GM21786 (cell line): Measurements from ENCODE around the gene DMAC2L.
"Not testable (repeated sequence)": the region's sequence is repeated elsewhere in the genome, so short reads cannot be mapped to it uniquely, and the experiment has no call there.

ENCODE experiments used
- ATAC-seq: cut with Tn5 transposase; IDR thresholded peaks from one replicate; pipeline ENCODE4 v1.9.1; 2021; ENCODE audit not compliant: unreplicated experiment

The DMAC2L gene

GRCh38 chr14:50311972-50312733 is at the start of gene DMAC2L, which contains the start of gene L2HGDH:
Gene DMAC2L, plus strand, starts transcription at chr14:50312324. Its CDS starts 9,164 bp downstream, at chr14:50321488.
Gene L2HGDH, minus strand, starts transcription at chr14:50312229. Its CDS starts 79 bp downstream, at chr14:50312150.
- peak; percentile 92 for ATAC-seq

DNA sequence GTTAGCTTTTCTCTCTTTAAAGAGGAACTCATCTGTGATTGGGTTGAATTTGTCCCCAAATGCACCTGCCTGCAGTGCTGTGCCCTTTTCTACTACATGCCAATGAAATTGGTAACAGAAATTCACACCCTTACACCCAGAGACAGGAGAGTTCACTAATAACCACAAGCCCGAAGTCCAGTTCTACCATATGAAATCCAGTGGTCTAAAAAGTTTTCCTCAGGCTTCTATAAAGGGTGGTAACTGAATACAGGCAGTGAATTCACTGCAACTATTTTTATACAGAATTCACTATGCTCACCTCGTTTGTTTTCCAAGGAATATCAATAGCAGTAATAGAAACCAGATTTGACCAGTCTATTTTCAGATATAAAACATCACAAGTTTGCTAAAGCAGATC is 49.3 kb upstream of the DMAC2L start:
- no peak for ATAC-seq

- ATAC-seq: no peak
Measured at GRCh38 chr14:50263321-50263720, 48.8 kb upstream of the DMAC2L start.

- no peak for ATAC-seq
Measured at GRCh38 chr14:50265029-50265428, 47.1 kb upstream of the DMAC2L start.

- no peak for ATAC-seq
Measured at GRCh38 chr14:50270932-50271331, 41.2 kb upstream of the DMAC2L start.

GRCh38 chr14:50272498-50272897 is 39.6 kb upstream of the DMAC2L start:
- ATAC-seq: no peak

- ATAC-seq: no peak
Measured at GRCh38 chr14:50285861-50286260, 26.3 kb upstream of the DMAC2L start.

- no peak for ATAC-seq
Measured at GRCh38 chr14:50288146-50288545, 24.0 kb upstream of the DMAC2L start.

DNA sequence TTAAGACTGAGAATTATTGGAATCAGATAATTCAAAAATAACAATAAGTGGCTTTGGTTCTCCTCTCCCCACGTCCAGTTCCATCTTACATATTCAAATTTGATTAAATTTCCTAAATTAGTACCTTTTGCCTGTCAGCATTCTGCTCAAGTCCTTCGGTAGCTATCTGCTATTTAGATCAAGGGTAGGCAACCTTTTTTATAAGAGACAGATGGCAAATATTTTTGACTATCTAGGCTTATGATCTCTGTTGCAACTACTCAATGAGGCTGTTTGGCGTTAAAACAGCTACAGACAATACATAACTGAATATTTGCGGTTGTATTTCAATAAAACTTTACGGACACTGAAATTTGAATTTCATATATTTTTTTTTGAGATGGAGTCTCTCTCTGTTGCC is 21.8 kb upstream of the DMAC2L start:
- no peak for ATAC-seq

GRCh38 chr14:50299585-50299984 is 12.5 kb upstream of the DMAC2L start:
- no peak for ATAC-seq

GRCh38 chr14:50301914-50302313 is 10.2 kb upstream of the DMAC2L start:
- ATAC-seq: no peak

DNA sequence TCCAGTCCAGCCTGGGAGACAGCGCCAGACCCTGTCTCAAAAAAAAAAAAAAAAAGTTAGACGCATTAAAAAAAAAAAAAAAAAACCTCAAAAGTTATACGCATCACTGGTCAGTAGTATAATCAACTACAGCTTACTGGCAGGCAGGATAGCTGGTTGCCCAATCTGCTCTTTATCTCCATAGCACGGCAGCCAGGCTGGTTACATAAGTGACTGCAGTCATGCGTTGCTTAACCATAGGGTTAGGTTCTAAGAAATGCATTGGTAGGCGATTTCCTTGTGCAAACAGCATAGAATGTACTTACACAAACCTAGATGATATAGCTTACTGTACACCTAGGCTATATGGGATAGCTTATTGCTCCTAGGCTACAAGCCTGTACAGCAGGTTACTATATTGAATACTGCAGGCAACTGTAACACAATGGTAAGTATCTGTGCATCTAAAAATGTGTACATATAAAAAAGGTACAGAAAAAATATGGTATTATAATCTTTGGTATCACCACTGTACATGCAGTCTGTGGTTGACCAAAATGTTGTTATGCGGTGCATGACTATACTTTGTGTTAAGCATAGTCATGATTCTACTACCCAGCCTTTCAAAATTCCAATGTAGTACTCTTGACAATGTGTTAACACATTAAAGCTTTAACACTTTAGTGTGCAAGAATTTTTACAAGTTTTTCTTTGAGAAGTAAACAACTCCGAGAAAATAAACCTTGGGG is 8.2 kb upstream of the DMAC2L start:
- ATAC-seq: no peak

GRCh38 chr14:50308363-50308915 is 3.7 kb upstream of the DMAC2L start:
- ATAC-seq: no peak

DNA sequence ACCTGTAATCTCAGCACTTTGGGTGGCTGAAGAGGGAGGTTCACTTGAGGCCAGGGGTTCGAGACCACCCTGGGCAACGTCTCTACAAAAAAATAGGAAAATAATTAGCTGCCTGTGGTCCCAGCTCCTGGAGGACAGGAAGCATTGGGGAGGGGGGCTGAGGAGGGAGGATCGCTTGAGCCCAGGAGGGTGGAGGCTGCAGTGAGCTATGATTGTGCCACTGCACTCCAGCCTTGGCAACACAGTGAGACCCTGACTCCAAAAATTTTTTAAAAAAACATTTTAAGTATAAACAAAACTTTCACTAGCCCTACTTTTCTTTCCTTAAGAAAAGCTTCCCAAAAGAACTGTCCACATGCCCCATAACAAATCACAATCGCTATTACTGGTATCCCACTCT is 1.7 kb upstream of the DMAC2L start:
- no peak for ATAC-seq

- no peak for ATAC-seq
Measured at GRCh38 chr14:50311337-50311971, 670 bp upstream of the DMAC2L start.

- ATAC-seq: peak; percentile 11
Measured at GRCh38 chr14:50312734-50313054, 570 bp downstream of the DMAC2L start.

GRCh38 chr14:50314098-50314497 is 2.0 kb downstream of the DMAC2L start:
- not testable (repeated sequence) for ATAC-seq

DNA sequence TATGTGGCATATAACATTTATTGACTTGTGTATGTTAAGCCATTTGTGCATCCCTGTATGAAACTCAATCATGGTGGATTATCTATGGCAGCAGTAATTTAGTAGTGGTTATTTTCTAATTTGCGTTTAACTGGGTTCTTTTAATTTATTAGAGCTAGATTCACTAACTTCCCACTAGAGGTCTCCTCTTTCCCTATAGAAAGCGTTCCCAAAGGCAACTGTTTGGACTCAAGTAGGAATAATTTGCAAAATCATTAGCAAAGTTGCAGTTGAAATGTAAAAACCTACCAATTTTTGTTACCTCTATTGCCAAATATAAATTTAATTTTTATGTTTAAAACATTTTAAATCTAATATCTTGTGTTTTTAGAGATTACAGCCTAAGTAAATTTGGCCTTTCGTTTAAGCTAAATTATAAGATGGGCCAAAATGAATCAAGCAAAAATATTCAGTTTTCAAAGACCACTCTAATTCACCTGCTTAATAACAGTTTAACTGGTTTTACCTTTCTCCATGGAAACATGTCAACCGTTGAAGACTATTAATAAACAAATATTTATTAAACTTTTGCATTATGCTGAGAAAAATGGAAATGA is 6.0 kb downstream of the DMAC2L start:
- ATAC-seq: no peak

DNA sequence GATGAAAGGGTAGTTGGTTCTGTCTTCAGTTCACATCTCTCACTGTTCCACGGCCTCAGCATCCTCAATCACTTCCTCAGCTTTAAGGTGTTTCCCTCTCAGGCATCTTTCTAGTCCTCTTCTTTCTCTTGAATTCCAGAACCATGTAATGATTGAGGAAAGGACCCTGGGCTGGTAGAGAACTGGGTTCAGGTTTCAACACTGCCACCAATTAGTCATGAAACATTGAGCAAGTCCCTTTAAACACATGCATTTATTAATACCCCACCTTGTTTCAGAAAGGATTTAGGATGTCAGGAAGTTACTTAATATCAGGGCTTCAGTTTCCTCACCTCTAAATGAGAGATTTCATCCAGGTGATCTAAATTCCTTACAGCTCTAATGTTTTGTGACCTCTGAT is 7.2 kb downstream of the DMAC2L start:
- no peak for ATAC-seq

DNA sequence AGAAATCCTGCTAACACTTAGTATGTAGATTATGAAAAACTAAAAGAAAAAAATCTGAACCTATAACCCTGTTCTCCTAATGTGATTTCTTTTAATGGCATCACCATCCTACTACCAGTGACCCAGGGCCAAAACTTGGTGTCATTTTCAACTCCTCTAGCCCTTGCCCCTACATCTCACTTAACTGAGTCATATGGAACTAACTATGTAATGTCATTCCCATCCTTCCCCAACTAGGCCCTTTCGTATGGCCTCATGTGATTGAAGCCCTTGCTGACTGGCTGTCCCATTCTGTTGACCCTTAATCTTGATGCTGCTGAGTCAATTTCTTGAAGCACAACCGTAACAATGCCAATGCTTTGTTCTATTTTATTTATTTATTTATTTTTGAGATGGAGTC is 7.6 kb downstream of the DMAC2L start:
- no peak for ATAC-seq

DNA sequence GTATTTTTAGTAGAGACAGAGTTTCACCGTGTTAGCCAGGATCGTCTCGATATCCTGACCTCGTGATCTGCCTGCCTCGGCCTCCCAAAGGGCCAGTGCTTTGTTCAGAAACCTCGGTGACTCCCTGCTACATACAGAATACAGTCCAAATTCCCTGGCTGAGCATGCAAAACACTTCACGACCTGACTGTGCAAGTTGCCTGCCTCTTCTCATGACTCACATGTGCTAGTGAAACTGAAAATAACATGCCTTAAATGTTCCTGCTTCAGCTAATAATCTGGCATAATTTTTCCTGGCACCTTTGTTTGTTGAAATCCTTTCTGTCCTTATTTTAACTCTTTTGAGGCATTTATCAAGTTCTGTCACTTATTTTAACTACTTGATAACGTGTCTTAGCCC is 8.2 kb downstream of the DMAC2L start:
- peak; percentile 32 for ATAC-seq
